ENCODE results near the gene BACH1. TPM values are rescaled to one million over a fixed set of nuclear protein-coding genes. Genes with fewer than 3 reads are reported as not detected.

BACH1 gene
- total RNA-seq, 1 donor: 86.9 TPM

GRCh38 chr21:29299916-29300806 lies 1.4 kb downstream of the BACH1 start:
- peak overlapping the region; percentile 91 for H3K4me3 ChIP-seq (ENCODE audit: low read depth, low read length)
- TF ChIP-seq CTCF (IDR thresholded peaks at IDR 0.05; ENCODE audit: insufficient read depth, low read length): no peak
- peak; percentile 95 for DNase-seq (ENCODE audit: low read depth)

- no peak for TF ChIP-seq CTCF (IDR thresholded peaks at IDR 0.05; ENCODE audit: insufficient read depth, low read length)
- no peak for DNase-seq (ENCODE audit: low read depth)
- H3K4me3 ChIP-seq (ENCODE audit: low read depth, low read length): peak overlapping the region; percentile 91
Measured at GRCh38 chr21:29300807-29301138, 2.1 kb downstream of the BACH1 start.

GRCh38 chr21:29301691-29302090 lies 3.0 kb downstream of the BACH1 start:
- no peak for DNase-seq (ENCODE audit: low read depth)
- TF ChIP-seq CTCF (IDR thresholded peaks at IDR 0.05; ENCODE audit: insufficient read depth, low read length): no peak
- peak overlapping the region; percentile 91 for H3K4me3 ChIP-seq (ENCODE audit: low read depth, low read length)

- TF ChIP-seq CTCF (IDR thresholded peaks at IDR 0.05; ENCODE audit: insufficient read depth, low read length): no peak
- peak; percentile 20 for DNase-seq (ENCODE audit: low read depth)
- H3K4me3 ChIP-seq (ENCODE audit: low read depth, low read length): peak overlapping the region; percentile 29
Measured at GRCh38 chr21:29302359-29302875, 3.7 kb downstream of the BACH1 start.

GRCh38 chr21:29303288-29303687 lies 4.6 kb downstream of the BACH1 start:
- no peak for DNase-seq (ENCODE audit: low read depth)
- H3K4me3 ChIP-seq (ENCODE audit: low read depth, low read length): no peak overlapping the region
- no peak for TF ChIP-seq CTCF (IDR thresholded peaks at IDR 0.05; ENCODE audit: insufficient read depth, low read length)

- no peak for TF ChIP-seq CTCF (IDR thresholded peaks at IDR 0.05; ENCODE audit: insufficient read depth, low read length)
- no peak overlapping the region for H3K4me3 ChIP-seq (ENCODE audit: low read depth, low read length)
- no peak for DNase-seq (ENCODE audit: low read depth)
Measured at GRCh38 chr21:29304597-29304996, 5.9 kb downstream of the BACH1 start.

All from fibroblast of the aortic adventitia (primary cell).